Suprapubic skin (tissue), 4 donors: Measurements from ENCODE around the gene MIB2. TPM values are rescaled to one million over a fixed set of nuclear protein-coding genes. Genes with fewer than 3 reads are reported as not detected.

Experiments used
- DNase-seq, 2 donors: peaks; one replicate each; pipeline ENCODE4 v3.0.0-alpha.2; 2019; ENCODE audit warnings: low spot score in 2 of 2
- H3K27ac ChIP-seq: fragments of 200-600 bp; sonication (generic); one replicate; pipeline ENCODE4 v1.5.1; 2019
- H3K27me3 ChIP-seq: fragments of 200-600 bp; sonication (generic); one replicate; pipeline ENCODE4 v1.5.1; 2019
- H3K36me3 ChIP-seq: fragments of 200-600 bp; sonication (generic); one replicate; pipeline ENCODE4 v1.5.1; 2019
- H3K4me1 ChIP-seq: fragments of 200-600 bp; sonication (generic); one replicate; pipeline ENCODE4 v1.5.1; 2019
- H3K4me3 ChIP-seq: fragments of 200-600 bp; sonication (generic); one replicate; pipeline ENCODE4 v1.5.1; 2019; ENCODE audit warnings: mild to moderate bottlenecking
- H3K9me3 ChIP-seq: fragments of 200-600 bp; sonication (generic); one replicate; pipeline ENCODE4 v1.5.1; 2019
- CTCF ChIP-seq, 2 donors: fragments of 200-600 bp in 1 of 2; fragments of 450-650 bp in 1 of 2; sonication (generic) in 1 of 2; IDR thresholded peaks; one replicate each; pipeline ENCODE4 v1.5.1; 2016 to 2019; ENCODE audit warnings: antibody characterized with exemption in 2 of 2, mild to moderate bottlenecking in 1 of 2, moderate library complexity in 1 of 2
- EP300 ChIP-seq: sonication (generic); formaldehyde crosslinking; IDR thresholded peaks from one replicate; pipeline ENCODE4 v1.6.1; 2017; ENCODE audit warnings: antibody characterized with exemption
- POLR2A ChIP-seq, 2 donors: fragments of 450-650 bp; IDR thresholded peaks; one replicate each; pipeline ENCODE4 v1.6.1; 2017; ENCODE audit warnings: antibody characterized with exemption in 2 of 2, mild to moderate bottlenecking in 2 of 2, moderate library complexity in 2 of 2
- POLR2AphosphoS5 ChIP-seq, 3 donors: sonication (generic); formaldehyde crosslinking; IDR thresholded peaks; one replicate each; pipeline ENCODE4 v1.6.1; 2017; ENCODE audit warnings: antibody characterized with exemption in 3 of 3
- WGBS: methylation state at CpG from one replicate; pipeline ENCODE4 v1.1.5; 2018; 5-methylcytosine and 5-hydroxymethylcytosine counted together
- total RNA-seq, 4 donors: library from RNA; depleted of rRNA; stranded (reverse); fragments of >200 nt; gene quantifications; one replicate each; pipeline ENCODE4 v1.1.0, GENCODE V29; 2016

MIB2 gene
- total RNA-seq, 4 donors from 2014 or later, result 131 to 212 (median 154) TPM

GRCh38 chr1:1627829-1628753 lies 12.8 kb downstream of the MIB2 start:
- 74% methylated on average over 21 of the region's 53 CpGs for WGBS
- H3K27ac ChIP-seq, result peak overlapping the region; percentile 42
- H3K4me1 ChIP-seq, result peaks cover 59% of the 10 kb centered on the region
- H3K27me3 ChIP-seq, result peaks cover 30% of the 10 kb centered on the region
- DNase-seq, result peak in 1 of 2 donors; percentile 67
- H3K4me3 ChIP-seq, result peak overlapping the region; percentile 49
- H3K9me3 ChIP-seq, result no peaks in the 10 kb centered on the region
- H3K36me3 ChIP-seq, result peaks cover 9% of the 10 kb centered on the region
- TF ChIP-seq POLR2AphosphoS5 (IDR thresholded peaks at IDR 0.05), result no peak
- TF ChIP-seq POLR2A (IDR thresholded peaks at IDR 0.05), result no peak
- no peak for TF ChIP-seq EP300
- TF ChIP-seq CTCF (IDR thresholded peaks at IDR 0.05), result no peak

GRCh38 chr1:1628754-1629429 lies 13.6 kb downstream of the MIB2 start:
- peaks cover 59% of the 10 kb centered on the region for H3K4me1 ChIP-seq
- H3K9me3 ChIP-seq, result no peaks in the 10 kb centered on the region
- peaks cover 7% of the 10 kb centered on the region for H3K36me3 ChIP-seq
- H3K27ac ChIP-seq, result peak overlapping the region; percentile 45
- H3K4me3 ChIP-seq, result peak overlapping the region; percentile 49
- peak in 1 of 2 donors; percentile 62 for DNase-seq
- H3K27me3 ChIP-seq, result peaks cover 30% of the 10 kb centered on the region
- no CpG with 5 or more reads among the region's 53 CpGs for WGBS
- TF ChIP-seq CTCF (IDR thresholded peaks at IDR 0.05) (no peak), POLR2A (IDR thresholded peaks at IDR 0.05) (no peak), POLR2AphosphoS5 (IDR thresholded peaks at IDR 0.05) (no peak), EP300 (no peak)

- Histone ChIP-seq H3K27ac (peak overlapping the region; percentile 24), H3K9me3 (no peaks in the 10 kb centered on the region), H3K27me3 (peaks cover 30% of the 10 kb centered on the region), H3K4me1 (peaks cover 59% of the 10 kb centered on the region), H3K4me3 (peak overlapping the region; percentile 49), H3K36me3 (peaks cover 4% of the 10 kb centered on the region)
- TF ChIP-seq CTCF (IDR thresholded peaks at IDR 0.05) (no peak), POLR2AphosphoS5 (IDR thresholded peaks at IDR 0.05) (no peak), POLR2A (IDR thresholded peaks at IDR 0.05) (no peak), EP300 (no peak)
- 52% methylated on average over 8 of the region's 48 CpGs for WGBS
- DNase-seq, result peak in 1 of 2 donors; percentile 79
Observed at GRCh38 chr1:1629430-1630190, 14.3 kb downstream of the MIB2 start.

- peak; percentile 87 to 91 for DNase-seq
- peak overlapping the region; percentile 57 for H3K27ac ChIP-seq
- TF ChIP-seq CTCF (IDR thresholded peaks at IDR 0.05) (no peak), POLR2A (IDR thresholded peaks at IDR 0.05) (peak in 1 of 2 donors; percentile 44)
- H3K9me3 ChIP-seq, result no peaks in the 10 kb centered on the region
- peak overlapping the region; percentile 33 for H3K4me3 ChIP-seq
- WGBS, result 17% methylated on average over 6 of the region's 81 CpGs
- peaks cover 4% of the 10 kb centered on the region for H3K36me3 ChIP-seq
- H3K27me3 ChIP-seq, result peaks cover 30% of the 10 kb centered on the region
- peaks cover 59% of the 10 kb centered on the region for H3K4me1 ChIP-seq
Observed at GRCh38 chr1:1630191-1630964, 15.1 kb downstream of the MIB2 start.
